HG03432 (cell line): ENCODE measurements around the gene ZBTB3.
A peak's percentile ranks its signal among the peaks of the same experiment; 100 is the strongest.
"Not testable (repeated sequence)": the region's sequence is repeated elsewhere in the genome, so short reads cannot be mapped to it uniquely, and the experiment has no call there.

ENCODE experiments used
- ATAC-seq: cut with Tn5 transposase; IDR thresholded peaks from one replicate; pipeline ENCODE4 v1.9.1; 2021; ENCODE audit warnings: mild to moderate bottlenecking, moderate library complexity; ENCODE audit not compliant: unreplicated experiment

ZBTB3 gene

DNA sequence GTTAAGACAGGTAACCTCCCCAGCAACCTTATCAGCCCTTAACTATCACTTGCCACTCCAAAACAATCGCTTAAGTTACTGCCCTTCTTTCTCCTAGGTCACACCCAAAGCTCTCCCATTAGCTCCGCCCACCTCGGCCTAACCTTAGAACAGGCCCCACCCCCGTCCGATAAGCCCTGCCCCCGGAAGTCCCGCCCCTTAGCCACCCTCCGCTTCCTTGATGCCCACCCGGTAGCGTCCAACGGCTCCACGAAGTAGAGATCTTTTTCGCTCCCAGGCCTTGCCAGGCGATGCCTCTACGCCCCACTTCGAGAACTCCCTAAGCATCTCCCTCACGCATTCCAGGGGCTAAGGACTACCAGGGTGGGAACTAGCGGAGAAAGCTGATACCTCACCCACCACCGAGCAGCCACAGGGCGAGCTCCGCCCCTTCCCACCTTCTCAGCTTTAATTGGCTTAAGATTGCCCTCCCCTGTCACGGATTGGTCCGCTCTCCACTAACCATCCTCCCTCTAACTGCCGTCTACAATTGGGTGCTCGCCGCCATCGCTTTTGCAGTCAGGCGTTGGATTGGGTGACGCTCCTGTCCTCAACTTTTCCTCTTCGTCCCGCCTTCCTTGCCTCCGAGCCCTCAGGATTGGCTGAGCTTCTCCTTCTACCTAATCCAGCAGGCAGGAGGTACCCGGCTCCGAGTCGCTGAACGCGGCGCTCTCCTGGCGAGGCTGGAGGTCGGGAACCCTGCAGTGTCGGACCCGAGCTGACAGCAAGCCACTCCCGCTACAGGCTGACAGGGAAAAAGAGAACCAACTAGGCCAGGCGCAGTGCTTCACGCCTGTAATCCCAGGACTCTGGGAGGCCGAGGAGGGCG is at the start of gene ZBTB3:
Gene ZBTB3 (minus strand): TSS at position 425 of the 868 bp plus-strand sequence. CDS start 496 bp downstream, outside the sequence.
- peak; percentile 94 for ATAC-seq

DNA sequence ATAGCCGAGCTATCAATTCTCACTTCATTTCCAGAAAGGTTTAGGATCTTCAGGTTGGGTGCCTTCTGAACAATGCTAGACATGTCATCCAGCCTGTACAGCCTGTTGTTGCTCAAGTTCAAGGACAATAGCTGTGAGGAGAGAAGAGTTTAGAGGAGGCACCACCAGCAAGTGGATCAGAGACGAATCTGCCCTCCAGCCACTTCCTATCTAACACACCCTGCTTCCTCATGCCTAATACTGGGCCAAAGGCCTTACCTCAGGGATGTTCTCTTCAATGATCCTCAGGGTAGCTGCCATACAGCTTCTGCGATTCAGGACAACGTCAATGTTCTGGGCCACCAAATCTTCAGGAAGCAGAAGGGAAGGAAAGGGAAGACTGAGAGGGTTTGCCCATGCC is 47.1 kb upstream of the ZBTB3 start:
- ATAC-seq = no peak

DNA sequence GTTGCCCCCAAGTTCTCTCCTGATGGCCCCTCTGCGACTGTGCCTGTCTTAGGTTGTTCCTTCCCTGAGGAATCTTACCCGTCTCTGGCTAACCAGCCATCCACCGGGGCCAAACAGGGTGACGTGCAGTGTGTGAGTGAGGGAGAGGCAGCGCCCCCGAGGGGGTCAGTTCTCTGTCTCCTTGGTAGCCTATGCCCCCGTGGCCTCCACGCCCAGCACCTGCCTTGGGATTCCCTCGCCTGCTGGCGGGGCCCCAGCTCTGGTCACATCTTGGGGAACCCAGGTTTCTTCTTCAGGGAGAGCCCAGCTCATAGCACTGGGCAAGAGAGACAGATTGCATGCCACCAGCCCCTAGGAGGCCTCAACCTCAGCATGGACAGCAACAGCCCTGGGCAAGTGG is 45.5 kb upstream of the ZBTB3 start:
- ATAC-seq = no peak

DNA sequence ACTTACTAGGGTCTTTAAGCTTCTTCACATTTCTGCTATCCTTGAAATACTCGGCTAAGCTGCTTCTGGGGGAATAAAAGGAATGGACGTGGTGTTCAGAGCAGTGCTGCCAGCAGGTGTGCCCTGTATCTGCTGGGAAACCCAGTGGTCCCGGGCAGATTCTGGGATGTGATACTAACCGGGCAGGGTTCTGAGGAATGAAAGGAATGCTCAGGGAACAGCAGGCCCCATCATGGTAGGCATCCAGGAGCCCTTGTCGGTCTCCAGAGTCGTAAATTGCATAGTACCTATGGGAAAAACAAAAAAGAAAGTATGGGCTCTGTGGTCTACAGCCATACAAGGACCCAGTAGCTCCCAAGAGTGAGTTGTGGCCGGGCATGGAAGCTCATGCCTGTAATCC is 42.3 kb upstream of the ZBTB3 start:
- no peak for ATAC-seq

DNA sequence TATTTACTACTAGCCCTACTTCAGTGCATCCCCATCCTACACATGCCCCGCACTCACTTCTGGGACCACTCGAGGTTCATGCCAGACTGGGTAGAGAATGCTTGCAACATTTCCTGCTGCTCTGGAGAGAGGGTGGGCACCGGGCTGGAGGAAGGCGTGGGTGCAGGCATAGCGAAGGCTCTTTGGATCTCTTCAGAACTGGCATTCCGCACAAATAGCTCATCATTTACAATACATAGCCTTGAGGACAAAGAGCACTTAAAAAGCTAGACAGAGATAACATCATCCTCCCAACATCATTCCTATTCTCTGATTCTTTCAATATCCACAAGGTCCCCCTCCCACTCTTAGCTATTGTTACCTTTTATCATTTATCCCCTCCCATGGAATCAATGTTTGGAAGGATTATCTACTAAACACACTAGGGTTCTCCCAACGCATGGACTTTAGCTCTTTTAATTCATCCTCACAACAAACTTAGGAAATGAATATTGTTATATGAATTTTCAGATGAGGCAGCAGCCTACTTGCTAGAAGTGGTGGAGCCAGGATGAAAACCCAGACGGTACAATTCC is 40.3 kb upstream of the ZBTB3 start:
- no peak for ATAC-seq

DNA sequence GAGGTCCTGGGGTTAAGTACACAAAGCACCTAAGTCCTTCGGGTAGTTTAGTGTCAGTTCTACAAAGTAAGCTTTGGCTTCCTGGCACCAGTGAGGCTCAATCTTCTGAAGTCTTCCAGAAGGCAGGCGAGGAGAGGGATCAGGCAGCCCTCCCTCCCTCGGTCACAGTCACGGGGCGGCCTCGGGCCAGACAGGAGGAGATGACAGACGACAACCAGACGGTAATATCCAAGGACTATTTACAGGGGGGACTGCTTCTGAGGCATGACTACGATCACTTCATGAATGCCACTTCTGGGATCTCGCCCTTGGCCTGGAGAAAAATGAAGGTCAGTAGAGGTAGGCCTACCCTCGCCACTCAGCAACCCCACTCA is 38.2 kb upstream of the ZBTB3 start:
- peak; percentile 7 for ATAC-seq

DNA sequence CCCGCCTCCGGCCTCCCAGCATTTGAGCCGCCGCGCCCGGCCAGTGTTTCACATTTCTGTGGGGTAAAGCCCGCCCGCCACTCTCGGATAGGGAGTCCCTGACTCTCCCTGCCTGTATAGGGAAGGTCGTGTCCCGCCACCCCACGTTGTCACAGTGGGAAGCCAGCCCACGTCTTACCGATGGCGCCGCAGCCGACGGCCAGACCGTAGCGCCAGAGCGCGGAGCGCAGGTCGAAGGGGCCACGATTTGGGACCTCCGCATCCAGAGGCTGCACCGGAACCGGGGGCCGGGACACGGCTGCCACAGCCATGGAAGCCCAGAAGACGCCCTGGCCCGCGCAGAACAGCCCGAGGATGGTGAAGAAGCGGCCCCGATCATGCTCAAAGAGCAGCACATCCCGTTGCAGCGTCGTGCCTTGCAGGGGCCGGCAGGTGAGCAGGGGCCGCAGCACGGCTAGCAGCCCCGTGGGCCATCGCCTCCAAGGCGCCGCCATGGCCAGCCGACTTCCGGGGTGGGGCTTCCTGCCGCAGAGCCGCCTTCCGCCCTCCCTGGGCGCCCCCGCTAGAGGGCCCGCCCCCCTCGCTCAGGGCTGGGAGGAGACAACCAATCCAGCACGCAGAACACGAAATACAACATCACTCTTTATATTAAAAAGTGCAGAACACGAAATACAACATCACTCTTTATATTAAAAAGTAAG is 37.7 kb upstream of the ZBTB3 start, which contains the start of gene TMEM223:
Gene TMEM223 (minus strand): TSS at position 506 of the 701 bp plus-strand sequence. CDS start 12 bp downstream, at position 494.
- peak; percentile 76 for ATAC-seq

DNA sequence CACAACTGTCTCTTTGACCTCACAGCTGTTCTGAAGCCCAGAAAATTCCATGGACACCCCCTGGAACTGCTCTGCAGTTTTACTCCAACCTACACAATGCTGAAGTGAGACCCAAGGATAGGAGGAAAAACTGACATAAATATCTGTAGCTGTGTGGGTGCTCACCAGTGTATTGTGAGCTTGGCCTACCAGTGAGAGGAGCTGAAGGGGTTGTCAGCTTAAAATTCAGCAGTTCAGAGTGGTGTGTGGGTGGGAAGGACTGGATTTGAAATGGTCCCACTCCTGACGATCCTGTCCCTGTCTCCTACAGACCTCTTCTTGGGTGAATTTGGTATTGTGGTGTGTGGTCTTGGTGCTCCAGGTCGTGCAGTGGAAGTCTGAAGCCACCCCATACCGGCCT is 35.6 kb upstream of the ZBTB3 start:
- ATAC-seq = no peak

DNA sequence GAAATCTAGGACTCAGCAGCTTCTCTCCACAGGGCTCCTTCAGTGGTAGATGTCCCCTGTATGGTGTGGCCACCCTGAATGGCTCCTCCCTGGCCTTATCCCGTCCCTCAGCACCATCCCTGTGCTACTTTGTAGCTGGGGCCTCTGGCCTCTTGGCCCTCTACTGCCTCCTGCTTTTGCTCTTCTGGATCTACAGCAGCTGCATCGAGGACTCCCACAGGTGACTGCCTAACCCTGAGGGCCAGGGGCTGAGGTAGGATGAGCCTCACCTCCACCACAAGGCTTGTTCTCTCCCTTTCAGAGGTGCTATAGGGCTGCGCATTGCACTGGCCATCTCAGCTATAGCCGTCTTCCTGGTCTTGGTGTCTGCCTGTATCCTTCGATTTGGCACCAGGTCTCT is 35.0 kb upstream of the ZBTB3 start:
- ATAC-seq = no peak

DNA sequence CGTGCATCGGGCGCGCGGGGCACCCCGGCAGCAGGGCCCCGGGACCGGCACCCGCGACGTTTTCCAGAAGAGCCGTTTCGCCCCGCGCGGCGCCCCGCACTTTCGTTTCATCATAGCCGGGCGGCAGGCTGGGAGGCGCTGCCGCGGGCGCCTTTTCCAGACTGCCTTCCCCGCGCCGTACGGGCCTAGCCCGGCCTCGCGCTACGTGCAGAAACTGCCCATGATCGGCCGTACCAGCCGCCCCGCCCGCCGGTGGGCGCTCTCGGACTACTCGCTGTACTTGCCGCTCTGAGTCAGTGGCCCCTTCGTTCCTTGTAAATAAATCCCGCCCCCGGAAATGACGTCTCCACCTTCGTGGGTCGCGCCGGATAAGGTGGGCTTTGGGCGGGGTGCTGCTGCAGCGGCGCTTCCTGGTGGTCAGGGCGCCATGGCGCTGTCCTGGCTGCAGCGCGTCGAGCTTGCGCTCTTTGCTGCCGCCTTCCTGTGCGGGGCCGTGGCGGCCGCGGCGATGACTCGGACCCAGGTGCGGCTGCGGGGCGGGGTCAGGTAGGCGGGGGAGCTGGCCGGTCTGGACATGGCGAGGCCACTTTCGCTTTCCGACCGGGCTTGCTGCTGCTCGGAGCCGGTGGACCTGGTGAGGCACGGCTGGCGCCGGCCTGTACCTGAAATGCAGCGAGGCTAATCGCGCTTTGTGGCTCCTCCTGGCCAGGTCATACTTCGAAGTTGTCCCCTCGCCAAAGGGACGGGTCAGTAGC is 33.2 kb upstream of the ZBTB3 start, which contains the start of gene TMEM179B:
Gene TMEM179B (plus strand): TSS at position 398 of the 755 bp plus-strand sequence. CDS start 30 bp downstream, at position 428.
- ATAC-seq = peak; percentile 69

DNA sequence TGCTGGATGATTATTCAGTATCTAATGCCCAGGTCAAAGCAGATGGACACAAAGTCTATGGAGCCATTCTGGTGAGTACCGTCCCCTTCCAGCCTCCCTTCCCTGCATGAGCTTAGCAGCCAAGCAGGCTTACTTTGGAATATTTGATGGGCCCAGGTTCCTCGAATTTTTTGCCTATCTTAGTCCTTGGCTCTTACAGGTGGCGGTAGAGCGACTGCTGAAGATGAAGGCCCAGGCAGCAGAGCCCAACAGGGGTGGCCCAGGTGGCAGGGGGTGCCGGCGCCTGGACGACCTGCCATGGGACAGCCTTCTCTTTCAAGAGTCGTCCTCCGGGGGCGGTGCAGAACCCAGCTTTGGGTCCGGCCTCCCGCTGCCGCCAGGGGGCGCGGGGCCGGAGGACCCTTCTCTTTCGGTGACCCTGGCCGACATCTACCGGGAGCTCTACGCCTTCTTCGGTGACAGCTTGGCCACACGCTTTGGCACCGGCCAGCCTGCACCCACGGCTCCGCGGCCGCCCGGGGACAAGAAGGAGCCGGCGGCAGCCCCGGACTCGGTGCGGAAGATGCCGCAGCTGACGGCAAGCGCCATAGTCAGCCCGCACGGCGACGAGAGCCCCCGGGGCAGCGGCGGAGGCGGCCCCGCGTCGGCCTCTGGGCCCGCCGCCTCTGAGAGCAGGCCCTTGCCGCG is 32.5 kb upstream of the ZBTB3 start:
- peak; percentile 78 for ATAC-seq

DNA sequence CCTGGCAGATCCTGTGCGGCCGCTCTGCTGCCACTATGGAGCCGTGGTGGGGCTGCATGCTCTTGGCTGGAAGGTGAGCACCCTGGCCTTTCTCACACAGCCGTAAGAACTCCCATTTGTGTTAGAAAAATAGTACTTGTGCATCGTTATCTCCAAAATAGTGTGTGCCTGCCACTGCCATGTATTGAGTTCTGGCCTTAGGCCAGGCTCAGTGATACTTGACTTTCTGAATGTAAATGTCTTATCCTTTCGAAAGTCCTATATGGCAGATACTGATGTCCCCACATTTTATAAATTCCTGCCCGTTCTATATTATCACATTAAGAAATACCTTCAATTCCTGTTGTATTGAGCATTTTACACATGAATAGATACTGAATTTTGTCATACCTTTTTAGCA is 28.8 kb upstream of the ZBTB3 start:
- ATAC-seq = no peak

DNA sequence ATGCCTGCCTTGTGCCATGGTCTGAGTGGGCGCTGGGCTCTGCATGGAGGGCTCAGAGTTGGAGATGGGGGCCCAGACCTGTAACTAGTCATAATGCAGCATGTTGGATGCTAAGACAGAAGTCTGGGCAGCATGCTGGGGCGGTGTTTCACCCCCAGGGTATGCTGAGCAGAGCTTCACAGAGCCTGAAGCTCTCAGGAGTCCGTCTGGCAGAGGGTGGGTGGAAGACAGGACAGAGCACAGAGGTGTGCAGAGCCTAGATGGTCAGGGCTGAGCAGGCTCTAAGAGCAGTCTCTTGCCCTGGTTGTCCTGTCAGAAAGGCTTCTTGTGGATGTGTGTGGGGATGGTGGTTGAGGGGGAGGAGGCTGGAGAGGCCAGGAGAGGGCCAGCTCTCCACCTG is 24.5 kb upstream of the ZBTB3 start:
- no peak for ATAC-seq

DNA sequence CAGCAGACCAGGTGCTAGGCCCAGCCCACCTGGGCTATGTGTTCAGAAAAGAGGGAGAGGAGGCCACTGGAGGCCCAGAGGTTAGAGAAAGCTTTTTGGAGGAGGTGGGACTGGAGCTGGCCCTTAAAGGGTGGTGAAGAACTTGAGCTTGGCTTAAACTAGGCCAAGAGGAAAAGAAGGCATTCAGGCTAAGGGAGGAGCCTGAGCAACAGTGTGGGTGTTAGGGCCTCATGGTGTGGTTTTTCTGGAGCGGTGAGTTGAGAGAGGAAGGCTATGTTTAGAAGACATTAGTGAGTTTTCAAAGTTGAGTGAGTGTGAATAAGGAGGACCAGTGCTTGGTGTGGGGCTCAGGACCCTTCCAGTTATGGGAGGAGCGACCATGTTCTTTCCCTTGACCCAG is 23.4 kb upstream of the ZBTB3 start:
- no peak for ATAC-seq

DNA sequence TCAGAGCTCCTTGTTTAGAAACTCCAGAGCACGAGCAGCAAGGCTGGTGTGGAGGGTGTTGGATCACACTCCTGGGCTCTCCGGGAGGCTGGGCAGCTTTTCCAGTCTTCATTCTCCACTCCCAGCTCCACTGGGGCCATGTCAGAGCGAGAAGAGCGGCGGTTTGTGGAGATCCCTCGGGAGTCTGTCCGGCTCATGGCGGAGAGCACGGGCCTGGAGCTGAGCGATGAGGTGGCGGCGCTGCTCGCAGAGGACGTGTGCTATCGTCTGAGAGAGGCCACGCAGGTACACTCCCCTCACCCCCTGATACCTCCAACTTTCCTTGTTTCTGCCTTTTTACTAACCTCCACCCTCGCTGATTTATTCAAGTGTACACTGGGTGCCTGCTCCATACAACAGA is 21.7 kb upstream of the ZBTB3 start:
- no peak for ATAC-seq

DNA sequence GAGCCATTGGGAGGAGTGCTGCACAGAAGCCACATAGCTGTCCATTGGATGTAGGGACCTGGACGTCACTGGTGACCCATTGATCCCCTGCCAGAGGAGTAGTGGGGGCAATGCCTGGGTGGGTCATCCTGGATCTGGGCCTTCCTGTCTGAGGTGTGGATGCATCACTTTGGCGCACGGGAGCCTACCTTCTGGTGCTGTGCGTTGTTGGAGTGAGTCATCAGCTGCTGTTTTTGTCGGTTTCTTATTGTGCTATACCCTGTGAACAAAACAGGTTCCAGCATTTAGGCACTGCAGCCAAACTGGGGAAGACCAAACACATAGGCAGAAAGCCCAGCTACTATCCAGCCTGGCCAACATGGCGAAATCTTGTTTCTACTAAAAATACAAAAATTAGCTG is 20.4 kb upstream of the ZBTB3 start:
- ATAC-seq = no peak

DNA sequence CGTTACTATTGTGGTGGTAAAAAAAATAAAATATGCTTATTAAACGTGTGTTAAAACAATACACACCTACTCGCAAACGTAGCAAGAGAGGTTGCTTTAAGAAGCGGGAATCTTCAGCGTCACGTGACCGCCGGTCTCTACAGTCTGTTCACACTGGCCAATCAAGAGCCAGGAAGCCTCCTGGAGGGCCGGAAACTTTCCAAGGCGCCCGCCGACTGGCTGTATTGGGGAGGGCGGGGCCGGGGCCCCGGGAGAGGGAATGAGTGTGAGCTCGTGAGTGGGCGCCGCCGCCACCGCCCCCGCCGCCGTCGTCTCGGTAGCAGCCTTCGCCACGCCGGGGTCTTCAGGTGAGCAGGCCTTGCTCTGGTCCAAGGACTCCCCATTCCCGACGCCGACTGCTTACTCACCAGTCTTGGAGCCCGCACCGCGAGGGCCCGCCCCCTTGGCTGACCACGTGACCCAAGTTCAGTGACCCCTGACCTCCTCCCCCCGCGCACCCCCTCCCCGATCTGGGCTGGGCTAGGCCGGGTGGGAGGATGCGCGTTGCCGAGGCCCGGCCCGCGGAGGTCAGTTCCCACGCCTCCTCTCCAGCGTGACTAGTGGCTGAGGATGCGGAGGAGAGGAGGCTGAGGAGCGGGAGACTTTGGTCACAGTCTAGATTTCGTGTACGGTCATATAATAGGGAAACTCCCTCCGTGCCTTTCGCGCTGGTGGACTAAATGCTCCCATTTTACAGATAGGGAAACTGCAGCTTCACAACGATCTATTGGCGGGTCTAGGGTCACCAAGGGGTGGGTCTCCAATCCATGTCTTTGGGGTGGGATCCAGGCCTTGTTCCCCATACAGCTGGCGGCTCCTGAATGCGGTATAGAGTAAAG is 17.4 kb upstream of the ZBTB3 start, which contains the start of gene TAF6L:
Gene TAF6L (plus strand): TSS at position 253 of the 878 bp plus-strand sequence. CDS start 4,388 bp downstream, outside the sequence.
- peak; percentile 82 for ATAC-seq

DNA sequence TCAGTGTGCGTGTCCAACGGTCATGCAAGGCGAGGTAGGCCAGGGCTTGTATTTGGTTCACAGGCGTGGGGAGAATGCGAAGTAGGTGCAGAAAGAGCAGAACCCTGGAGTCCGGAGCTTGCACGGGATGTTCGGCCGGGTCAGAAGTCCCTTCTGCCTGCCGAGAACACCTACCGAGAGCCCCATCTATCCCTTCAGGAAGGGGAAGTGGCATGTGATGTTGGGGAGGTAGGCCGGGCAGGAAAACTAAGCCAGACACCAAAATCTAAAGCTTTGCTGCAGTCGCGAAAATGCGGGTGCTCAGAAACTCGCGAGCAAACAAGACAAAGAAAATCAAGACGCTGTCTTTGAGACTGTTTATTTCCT is 16.8 kb upstream of the ZBTB3 start:
- ATAC-seq = peak; percentile 9

DNA sequence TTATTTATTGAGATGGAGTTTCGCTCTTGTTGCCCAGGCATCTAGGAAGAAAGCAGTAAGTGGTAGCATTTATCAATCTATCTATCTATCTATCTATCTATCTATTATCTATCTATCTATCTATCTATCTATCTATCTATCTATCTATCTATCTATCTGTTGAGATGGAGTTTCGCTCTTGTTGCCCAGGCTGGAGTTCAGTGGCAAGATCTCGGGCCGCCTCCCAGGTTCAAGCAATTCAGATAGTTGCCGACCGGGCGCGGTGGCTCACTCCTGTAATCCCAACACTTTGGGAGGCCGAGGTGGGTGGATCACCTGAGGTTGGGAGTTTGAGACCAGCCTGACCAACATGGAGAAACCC is 6.9 kb upstream of the ZBTB3 start:
- ATAC-seq = not testable (repeated sequence)
